ENCODE data around the gene PNPLA1. TPM values are rescaled to one million over a fixed set of nuclear protein-coding genes. Genes with fewer than 3 reads are reported as not detected.

The PNPLA1 gene
- total RNA-seq, 1 experiment from 2014 or later, result 0.27 TPM

GRCh38 chr6:36285187-36285671 is 15.4 kb downstream of the PNPLA1 start:
- DNase-seq (ENCODE audit: low read depth), result no peak

- DNase-seq (ENCODE audit: low read depth), result no peak
These were observed 15.9 kb downstream of the PNPLA1 start for GRCh38 chr6:36285797-36286196.

- DNase-seq (ENCODE audit: low read depth), result no peak
These were observed 17.0 kb downstream of the PNPLA1 start for GRCh38 chr6:36286858-36287257.

GRCh38 chr6:36289281-36289878 is 19.5 kb downstream of the PNPLA1 start:
- peak; percentile 49 for DNase-seq (ENCODE audit: low read depth)

- DNase-seq (ENCODE audit: low read depth), result peak; percentile 85
These were observed 21.1 kb downstream of the PNPLA1 start for GRCh38 chr6:36290668-36291620.

GRCh38 chr6:36292170-36292569 is 22.3 kb downstream of the PNPLA1 start:
- no peak for DNase-seq (ENCODE audit: low read depth)

- no peak for DNase-seq (ENCODE audit: low read depth)
These were observed 26.4 kb downstream of the PNPLA1 start for GRCh38 chr6:36296240-36296639.

GRCh38 chr6:36297051-36297450 is 27.2 kb downstream of the PNPLA1 start:
- no peak for DNase-seq (ENCODE audit: low read depth)

GRCh38 chr6:36297511-36297910 is 27.7 kb downstream of the PNPLA1 start:
- DNase-seq (ENCODE audit: low read depth), result no peak

GRCh38 chr6:36298027-36298426 is 28.2 kb downstream of the PNPLA1 start:
- no peak for DNase-seq (ENCODE audit: low read depth)

GRCh38 chr6:36301085-36301658 is 31.3 kb downstream of the PNPLA1 start:
- peak; percentile 60 for DNase-seq (ENCODE audit: low read depth)

GRCh38 chr6:36301781-36302180 is 31.9 kb downstream of the PNPLA1 start:
- peak; percentile 29 for DNase-seq (ENCODE audit: low read depth)

GRCh38 chr6:36302227-36302976 is 32.5 kb downstream of the PNPLA1 start:
- DNase-seq (ENCODE audit: low read depth), result peak; percentile 92

- no peak for DNase-seq (ENCODE audit: low read depth)
These were observed 36.0 kb downstream of the PNPLA1 start for GRCh38 chr6:36305885-36306284.

- DNase-seq (ENCODE audit: low read depth), result no peak
These were observed 36.5 kb downstream of the PNPLA1 start for GRCh38 chr6:36306375-36306774.

GRCh38 chr6:36308514-36308913 is 38.7 kb downstream of the PNPLA1 start:
- DNase-seq (ENCODE audit: low read depth), result no peak

GRCh38 chr6:36309203-36309602 is 39.3 kb downstream of the PNPLA1 start:
- DNase-seq (ENCODE audit: low read depth), result no peak

GRCh38 chr6:36309900-36310299 is 40.0 kb downstream of the PNPLA1 start:
- no peak for DNase-seq (ENCODE audit: low read depth)

GRCh38 chr6:36312854-36313648 is 43.2 kb downstream of the PNPLA1 start:
- DNase-seq (ENCODE audit: low read depth), result no peak

- DNase-seq (ENCODE audit: low read depth), result no peak
These were observed 43.7 kb downstream of the PNPLA1 start for GRCh38 chr6:36313649-36313936.

Measured in M059J (cell line).